ENCODE results near the gene ZBP1.

ZBP1 gene

DNA sequence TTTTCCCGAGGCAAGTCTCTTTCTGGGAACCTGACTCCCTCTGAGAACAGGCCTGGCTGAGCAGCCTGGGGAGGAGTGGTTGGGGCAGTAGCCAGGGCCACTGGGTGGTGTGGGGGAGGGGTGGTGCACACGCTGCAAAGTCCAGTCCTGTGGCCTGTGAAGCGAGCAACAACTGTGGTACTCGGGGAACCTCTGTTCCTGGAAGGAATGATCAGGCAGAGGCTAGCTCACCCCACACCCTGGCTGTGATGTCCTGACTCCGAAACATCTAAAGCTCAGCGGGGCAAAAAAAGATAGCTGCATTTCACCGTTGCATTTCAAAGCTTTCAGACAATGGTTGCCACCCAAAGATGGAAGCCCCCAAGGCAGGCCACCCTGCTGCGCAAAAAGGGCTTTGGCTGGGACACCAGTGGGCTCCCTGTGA is 33.8 kb downstream of the ZBP1 start:
- DNase-seq (ENCODE audit: low read depth in 2 of 2), result no peak

DNA sequence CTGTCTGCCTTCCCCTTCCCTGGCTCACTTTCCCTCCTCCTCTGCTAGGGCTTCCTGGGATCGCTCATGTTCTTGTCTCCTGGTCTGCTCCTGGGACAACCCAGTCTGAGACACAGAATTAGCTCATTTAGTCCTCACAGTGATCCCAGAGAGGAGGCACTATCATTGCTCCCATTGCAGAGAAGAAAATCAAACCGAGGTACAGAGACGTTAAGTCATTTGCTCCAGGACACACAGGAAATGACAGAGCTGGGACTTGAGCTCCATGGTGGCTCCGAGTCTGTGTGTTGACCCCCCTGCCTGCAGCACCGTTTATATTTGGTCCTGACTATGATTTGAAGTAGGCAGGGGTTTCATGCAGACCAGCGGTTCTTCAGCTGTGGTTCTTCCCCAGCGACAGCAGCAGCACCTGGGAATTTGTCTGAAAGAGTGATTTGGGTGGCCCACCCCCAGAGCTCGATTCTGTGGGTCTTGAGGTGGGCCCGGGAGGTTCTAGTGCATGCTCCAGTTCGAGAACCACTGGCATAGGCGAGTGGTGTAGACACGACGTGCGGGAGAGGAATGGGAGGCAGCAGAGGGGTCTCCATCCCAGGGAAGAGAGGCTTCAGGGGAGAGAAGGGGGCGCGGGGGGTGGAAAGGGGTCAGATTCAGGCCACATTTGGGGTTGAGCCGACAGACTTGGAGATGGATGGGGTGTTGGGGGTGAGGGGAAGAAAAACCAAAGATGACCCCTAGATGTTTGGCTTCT is 34.6 kb downstream of the ZBP1 start:
- DNase-seq (ENCODE audit: low read depth in 2 of 2), result no peak

GRCh38 chr20:57584768-57585461 is 35.3 kb downstream of the ZBP1 start:
- DNase-seq (ENCODE audit: low read depth in 2 of 2), result no peak

DNA sequence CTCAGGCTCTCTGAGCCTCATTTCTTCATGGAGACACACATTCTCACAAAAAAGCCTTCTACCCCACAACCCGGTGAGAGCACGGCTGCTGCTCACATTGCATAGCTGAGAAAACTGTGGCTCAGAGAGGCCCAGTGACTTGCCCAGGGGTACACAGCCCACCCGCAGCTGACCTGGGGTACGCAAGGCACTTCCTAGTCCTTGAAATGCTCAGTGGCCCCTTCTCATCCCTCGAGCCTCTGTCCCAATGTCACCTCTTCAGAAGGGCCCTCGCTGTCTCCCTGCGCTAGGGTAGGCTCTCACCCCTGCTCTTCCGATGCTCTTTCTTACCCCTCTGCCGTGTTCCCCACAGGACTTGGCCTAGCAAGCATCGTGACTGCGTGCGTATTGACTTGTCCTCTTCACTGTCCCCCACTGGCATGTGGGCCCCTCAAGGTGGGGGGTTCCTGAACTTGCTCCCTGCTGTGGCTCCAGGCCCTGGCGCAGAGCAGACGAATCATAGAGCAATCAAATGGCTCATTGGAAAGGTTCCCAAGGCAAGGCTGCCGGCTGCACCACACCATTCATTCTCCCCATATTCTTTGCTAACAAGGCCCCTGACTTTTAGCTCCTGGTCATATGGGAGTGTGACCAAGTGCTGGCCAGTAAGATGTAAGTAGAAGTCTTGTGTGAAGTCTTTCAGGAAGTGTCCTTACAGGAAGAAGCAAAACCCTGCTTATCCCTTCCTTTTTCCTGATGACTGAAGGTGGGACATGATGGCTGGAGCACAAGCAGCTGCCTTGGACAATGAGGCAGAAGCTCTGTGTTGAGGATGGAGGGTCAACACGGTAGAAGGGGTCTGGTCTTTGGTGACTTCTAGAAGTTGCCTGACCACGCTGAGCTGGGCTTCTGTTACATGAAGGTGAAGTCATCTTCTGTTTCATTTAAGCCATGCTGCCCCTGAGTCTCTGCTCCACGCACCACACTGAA is 36.7 kb downstream of the ZBP1 start:
- DNase-seq (ENCODE audit: low read depth in 2 of 2), result no peak

DNA sequence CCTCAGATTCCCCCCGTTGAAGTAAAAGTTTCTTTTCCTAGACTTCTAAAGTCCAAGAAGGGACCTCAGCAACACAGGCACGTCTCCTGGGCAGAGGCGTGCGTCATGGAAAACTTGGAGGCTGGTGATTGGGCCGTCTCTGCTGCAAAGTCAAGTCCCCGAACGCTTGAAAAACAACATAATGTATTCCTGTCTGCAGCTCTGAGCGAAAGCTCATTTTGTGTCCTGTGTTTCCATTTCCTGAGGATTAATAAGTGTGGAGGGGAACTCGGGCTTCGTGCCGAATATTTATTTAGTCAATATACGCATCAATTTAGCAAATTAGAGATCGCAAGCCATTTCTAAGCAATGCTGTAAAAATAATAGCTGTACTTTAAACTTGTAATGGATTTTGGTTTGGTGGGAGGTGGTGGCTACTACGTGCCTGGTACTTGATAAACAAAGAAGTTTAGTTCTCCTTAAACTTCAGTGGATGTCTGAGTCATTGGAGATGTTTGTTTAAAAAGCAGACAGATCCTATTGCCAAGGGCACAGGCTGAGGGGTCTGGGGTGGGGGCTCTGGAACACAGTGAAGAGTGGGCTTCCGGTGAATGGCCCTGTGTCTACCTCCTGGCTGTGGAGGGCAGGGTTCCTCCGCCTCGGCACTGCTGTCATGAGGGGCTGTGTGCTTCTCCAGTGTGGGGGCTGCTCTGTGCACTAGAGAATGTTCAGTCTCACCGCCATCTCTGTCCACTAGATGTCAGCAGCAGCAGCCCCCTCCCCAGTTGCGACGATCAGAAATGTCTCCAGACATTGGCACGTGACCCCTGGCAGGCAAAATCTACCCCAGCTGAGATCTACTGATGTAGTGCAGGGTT is 37.6 kb downstream of the ZBP1 start:
- no peak for DNase-seq (ENCODE audit: low read depth in 2 of 2)

GRCh38 chr20:57582029-57582378 is 38.2 kb downstream of the ZBP1 start:
- no peak for DNase-seq (ENCODE audit: low read depth in 2 of 2)

DNA sequence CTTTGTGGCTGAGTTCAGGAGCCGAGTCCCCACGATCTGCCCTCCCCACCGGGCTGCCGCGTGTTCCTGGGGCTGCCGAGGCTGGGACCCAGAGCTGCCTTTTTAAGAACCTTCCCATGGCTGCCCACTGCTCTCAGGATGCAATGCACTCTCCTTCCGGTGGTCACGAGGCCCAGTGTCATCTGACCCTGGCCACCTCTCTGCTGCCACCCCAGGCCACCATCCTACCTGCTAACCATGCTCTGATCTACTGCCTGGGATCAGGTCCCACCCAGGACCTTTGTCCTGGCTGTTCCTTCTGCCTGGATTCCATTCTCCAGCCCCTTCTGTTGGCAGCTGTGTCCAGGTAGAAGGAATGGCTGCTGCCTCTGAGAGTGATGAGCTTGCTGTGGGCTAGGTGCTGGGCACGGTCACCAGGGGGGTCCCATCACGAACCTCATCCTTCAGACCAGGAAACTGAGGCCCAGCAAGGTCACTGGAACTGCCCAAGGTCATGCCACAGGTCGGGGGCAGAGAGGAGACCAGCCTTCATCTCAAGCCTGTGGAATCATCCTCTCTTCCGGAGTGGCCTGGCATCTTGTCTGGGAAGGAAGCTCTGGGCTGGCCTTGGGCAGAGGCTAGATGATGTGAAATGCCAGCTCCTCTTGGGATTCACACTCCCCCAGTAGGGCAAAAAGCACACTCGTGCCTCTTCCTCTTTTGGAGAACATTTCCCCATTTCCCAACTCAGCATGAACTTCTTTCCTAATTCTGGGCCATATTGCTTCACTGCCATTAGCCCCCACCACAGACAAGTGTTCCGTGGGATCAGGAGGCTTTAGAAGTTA is 38.8 kb downstream of the ZBP1 start:
- no peak for DNase-seq (ENCODE audit: low read depth in 2 of 2)

- DNase-seq (ENCODE audit: low read depth in 2 of 2), result no peak
These were observed 39.6 kb downstream of the ZBP1 start for GRCh38 chr20:57580478-57581201.

GRCh38 chr20:57579898-57580447 is 40.3 kb downstream of the ZBP1 start:
- no peak for DNase-seq (ENCODE audit: low read depth in 2 of 2)

DNA sequence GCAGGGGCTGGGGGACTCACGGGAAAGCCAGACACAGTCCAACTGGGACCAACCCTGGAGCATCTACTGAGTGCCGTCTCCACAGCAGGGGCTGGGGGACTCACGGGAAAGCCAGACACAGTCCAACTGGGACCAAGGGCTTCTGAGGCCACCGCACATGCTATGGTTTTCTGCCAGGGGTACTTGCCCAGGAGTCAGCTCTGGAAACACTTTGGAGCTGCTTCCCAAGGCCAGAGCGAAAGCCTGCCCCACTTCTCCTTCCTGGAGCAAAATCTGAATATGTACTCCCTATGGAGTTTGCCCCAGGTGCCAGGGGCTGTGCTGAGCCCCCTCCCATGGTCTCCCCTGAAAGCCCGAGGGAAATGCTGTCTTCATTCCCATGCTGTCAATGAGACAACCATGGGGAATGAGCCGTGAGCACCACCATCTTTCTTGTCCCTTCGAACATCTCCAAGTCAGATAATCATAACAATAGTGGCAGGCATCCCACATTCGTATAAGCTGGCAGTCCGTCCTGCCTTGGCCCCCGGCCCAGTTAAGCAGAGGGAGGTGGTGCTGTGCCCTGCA is 40.8 kb downstream of the ZBP1 start:
- DNase-seq (ENCODE audit: low read depth in 2 of 2), result no peak

GRCh38 chr20:57578476-57579165 is 41.6 kb downstream of the ZBP1 start:
- DNase-seq (ENCODE audit: low read depth in 2 of 2), result no peak

DNA sequence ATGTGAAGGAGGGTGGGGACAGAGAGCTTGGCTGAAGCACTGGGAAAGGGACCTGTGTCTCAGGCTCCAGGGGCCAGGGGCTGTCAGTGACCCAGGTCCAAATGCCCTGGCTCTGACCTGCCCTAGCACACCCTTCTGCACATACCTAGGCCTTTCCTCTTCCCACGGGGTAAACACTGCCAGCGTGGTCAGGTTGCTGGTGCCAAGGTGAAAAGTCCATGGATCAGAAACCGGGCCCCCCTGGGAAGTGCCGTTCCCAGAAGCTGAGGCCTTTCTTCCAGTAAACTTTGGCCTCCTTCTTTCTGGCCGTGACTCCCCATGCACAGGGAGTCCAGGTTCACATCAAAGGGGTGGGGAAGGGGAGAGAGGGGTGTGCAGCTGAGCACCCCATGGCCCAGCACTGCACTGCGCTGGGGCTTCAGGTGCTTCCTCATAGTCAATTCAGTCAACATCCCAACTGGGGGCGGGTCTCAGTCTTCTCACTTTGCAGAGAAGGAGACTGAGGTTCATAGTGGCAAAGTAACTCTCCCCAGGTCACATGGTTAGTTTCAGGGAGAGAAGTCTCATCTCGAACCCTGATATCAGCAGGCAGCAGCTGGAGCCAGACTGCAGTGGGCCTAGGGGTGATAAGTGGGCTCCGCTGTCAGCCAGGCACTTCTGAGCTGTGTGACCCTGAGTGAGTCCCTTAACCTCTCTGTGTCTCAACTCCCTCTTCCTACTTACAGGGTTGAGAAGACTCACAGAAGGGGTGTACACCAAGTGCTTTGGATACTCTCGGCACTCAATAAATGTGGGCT is 42.3 kb downstream of the ZBP1 start:
- DNase-seq (ENCODE audit: low read depth in 2 of 2), result no peak

GRCh38 chr20:57576617-57577550 is 43.3 kb downstream of the ZBP1 start:
- DNase-seq (ENCODE audit: low read depth in 2 of 2), result no peak

DNA sequence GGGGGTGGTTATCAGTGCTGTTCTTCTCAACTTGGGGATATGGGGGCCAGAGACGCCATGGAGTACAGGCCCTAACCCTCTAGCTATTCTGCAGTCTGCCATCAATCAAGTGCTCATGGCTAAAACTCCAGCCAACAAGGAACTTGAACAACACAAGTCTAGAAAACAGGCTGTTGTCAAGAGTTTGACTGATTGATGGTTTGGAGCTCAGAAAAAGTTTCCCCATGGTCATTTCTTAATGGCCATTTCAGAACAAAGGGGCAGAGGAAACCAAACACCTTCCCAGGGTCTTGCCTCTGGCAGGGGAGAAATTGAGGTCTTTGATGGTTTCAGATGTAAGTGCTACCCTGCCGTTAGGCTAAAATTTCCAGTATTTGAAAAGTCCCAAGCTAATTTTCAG is 44.2 kb downstream of the ZBP1 start:
- DNase-seq (ENCODE audit: low read depth in 2 of 2), result no peak

DNA sequence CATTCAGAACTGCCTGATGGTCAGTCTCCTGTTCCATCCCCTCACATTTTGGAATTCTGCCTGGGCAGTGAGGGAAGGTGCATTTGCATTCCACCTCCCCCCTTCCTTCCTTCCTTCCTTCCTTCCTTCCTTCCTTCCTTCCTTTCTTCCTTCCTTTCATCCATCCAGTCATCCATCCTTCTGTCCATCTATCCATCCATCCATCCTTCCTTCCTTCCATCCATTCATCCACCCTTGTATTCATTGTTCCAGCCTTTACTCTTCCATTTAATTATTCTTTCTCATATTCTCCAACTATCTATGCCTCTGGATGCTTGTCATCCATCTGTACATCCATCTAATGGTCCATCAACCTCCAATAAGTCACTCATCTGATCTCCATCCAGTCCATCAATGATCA is 45.3 kb downstream of the ZBP1 start:
- DNase-seq (ENCODE audit: low read depth in 2 of 2), result no peak

DNA sequence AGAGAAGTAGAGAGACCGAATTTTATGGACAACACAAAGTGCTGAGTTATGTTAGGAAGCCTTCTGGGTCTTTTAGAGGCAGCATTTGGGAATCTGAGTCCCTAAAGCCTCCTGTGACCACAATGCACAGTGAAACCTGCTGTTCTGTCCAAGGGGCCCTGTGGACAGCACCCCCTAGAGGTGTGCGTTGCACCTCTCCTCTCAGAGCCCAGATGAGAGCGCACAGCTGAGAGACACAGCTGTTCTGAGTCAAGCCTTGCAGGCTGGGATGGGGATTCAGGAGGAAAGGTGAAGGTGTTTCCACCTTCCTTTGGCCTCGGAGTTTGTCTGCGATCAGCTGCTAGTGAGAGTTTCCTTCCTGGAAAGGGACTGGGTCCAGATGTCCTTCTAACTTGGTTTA is 46.3 kb downstream of the ZBP1 start:
- DNase-seq (ENCODE audit: low read depth in 2 of 2), result no peak

- DNase-seq (ENCODE audit: low read depth in 2 of 2), result no peak
These were observed 47.0 kb downstream of the ZBP1 start for GRCh38 chr20:57573242-57573641.

Data from stimulated activated CD8-positive, alpha-beta memory T cell treated with anti-CD3 and anti-CD28 coated beads, Interleukin-7, amount 100 ng/mL, for 4 hours (primary cell).